ENCODE measurements around the gene MARCO. TPM values are rescaled to one million over a fixed set of nuclear protein-coding genes. Genes with fewer than 3 reads are reported as not detected.

MARCO gene
- total RNA-seq, 1 experiment from 2014 or later, result not detected

GRCh38 chr2:119011910-119012209, 69.9 kb downstream of the MARCO start:
- H3K4me2 ChIP-seq, result peak overlapping the region; percentile 60
- no peaks in the 10 kb centered on the region for H3K79me2 ChIP-seq (ENCODE audit: low read depth)
- no peaks in the 10 kb centered on the region for H4K20me1 ChIP-seq (ENCODE audit: insufficient read depth)
- H3K9me2 ChIP-seq (ENCODE audit: insufficient read depth), result no peaks in the 10 kb centered on the region
- no peak overlapping the region for H2AFZ ChIP-seq
- no peak overlapping the region for H3K27ac ChIP-seq
- TF ChIP-seq EZH2 (IDR thresholded peaks at IDR 0.05; ENCODE audit: low read depth), result no peak
- TF ChIP-seq, protein P1, sequence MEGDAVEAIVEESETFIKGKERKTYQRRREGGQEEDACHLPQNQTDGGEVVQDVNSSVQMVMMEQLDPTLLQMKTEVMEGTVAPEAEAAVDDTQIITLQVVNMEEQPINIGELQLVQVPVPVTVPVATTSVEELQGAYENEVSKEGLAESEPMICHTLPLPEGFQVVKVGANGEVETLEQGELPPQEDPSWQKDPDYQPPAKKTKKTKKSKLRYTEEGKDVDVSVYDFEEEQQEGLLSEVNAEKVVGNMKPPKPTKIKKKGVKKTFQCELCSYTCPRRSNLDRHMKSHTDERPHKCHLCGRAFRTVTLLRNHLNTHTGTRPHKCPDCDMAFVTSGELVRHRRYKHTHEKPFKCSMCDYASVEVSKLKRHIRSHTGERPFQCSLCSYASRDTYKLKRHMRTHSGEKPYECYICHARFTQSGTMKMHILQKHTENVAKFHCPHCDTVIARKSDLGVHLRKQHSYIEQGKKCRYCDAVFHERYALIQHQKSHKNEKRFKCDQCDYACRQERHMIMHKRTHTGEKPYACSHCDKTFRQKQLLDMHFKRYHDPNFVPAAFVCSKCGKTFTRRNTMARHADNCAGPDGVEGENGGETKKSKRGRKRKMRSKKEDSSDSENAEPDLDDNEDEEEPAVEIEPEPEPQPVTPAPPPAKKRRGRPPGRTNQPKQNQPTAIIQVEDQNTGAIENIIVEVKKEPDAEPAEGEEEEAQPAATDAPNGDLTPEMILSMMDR (conservative IDR thresholded peaks at IDR 0.05), result no peak
- ChIA-PET CTCF (interaction anchor here (0.7 kb wide), 1 partner anchor 23 kb away, joined by 3 read pairs; no protein-coding TSS in a partner anchor), POLR2A (ENCODE audit: unreplicated experiment) (no interaction called here)
- BruUV-seq (replicated peaks), result no TSS peak
- peak overlapping the region; percentile 13; the same call in 1 of the 2 replicates for H3K4me3 ChIP-seq
- H3K27me3 ChIP-seq (ENCODE audit: insufficient read depth, low read depth), result no peaks in the 10 kb centered on the region
- no peak for DNase-seq
- no peaks in the 10 kb centered on the region for H3K9me3 ChIP-seq (ENCODE audit: insufficient read depth, low read depth)
- no peaks in the 10 kb centered on the region for H3K4me1 ChIP-seq (replicated peaks; ENCODE audit: insufficient read depth)
- no peaks in the 10 kb centered on the region for H3K36me3 ChIP-seq (ENCODE audit: low read depth)
- H3F3A ChIP-seq (ENCODE audit: insufficient read depth, low read depth), result no peaks in the 10 kb centered on the region
- intact Hi-C loops (cut with micrococcal nuclease; ENCODE audit: unreplicated experiment), result loop anchor here (1.0 to 10.0 kb wide), 4 partner anchors 127 to 653 kb away; no protein-coding TSS in a partner anchor

- Histone ChIP-seq H3K79me2 (ENCODE audit: low read depth) (no peaks in the 10 kb centered on the region), H3K9me2 (ENCODE audit: insufficient read depth) (no peaks in the 10 kb centered on the region), H3K27me3 (ENCODE audit: insufficient read depth, low read depth) (no peaks in the 10 kb centered on the region), H3K4me3 (no peak overlapping the region), H3K4me2 (no peak overlapping the region), H3K4me1 (replicated peaks; ENCODE audit: insufficient read depth) (no peaks in the 10 kb centered on the region), H4K20me1 (ENCODE audit: insufficient read depth) (no peaks in the 10 kb centered on the region), H3K9me3 (ENCODE audit: insufficient read depth, low read depth) (no peaks in the 10 kb centered on the region), H2AFZ (no peak overlapping the region), H3F3A (ENCODE audit: insufficient read depth, low read depth) (no peaks in the 10 kb centered on the region), H3K27ac (no peak overlapping the region), H3K36me3 (ENCODE audit: low read depth) (no peaks in the 10 kb centered on the region)
- intact Hi-C loops (cut with micrococcal nuclease; ENCODE audit: unreplicated experiment), result loop anchor here (1.0 to 10.0 kb wide), 3 partner anchors 128 to 652 kb away; no protein-coding TSS in a partner anchor
- no TSS peak for BruUV-seq (replicated peaks)
- ChIA-PET POLR2A (ENCODE audit: unreplicated experiment) (no interaction called here), CTCF (interaction anchor here (0.7 kb wide), 1 partner anchor 23 kb away, joined by 3 read pairs; no protein-coding TSS in a partner anchor)
- TF ChIP-seq EZH2 (IDR thresholded peaks at IDR 0.05; ENCODE audit: low read depth), result no peak
- TF ChIP-seq, protein P1 (conservative IDR thresholded peaks at IDR 0.05), result no peak
- no peak for DNase-seq
These were observed 70.6 kb downstream of the MARCO start for GRCh38 chr2:119012345-119013301.

DNA sequence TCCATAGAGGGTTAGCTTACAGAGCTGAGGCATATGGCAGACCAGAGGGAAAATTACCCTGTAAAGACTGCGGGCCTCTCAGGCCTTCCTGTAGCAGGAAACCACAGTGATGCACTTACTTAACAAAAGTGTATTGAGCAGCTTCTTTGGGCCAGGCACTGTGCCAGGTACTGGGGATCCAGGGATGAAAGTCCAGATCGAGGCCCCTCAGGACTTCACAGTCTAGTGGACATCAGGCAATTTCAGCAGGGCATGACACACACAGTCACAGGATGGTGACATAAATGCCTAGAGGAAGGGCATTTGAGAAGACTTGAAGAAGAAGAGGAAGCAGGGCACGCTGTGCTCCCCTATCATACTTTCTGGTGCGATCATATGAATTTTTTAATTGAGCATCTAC, 71.7 kb downstream of the MARCO start:
- H3K9me2 ChIP-seq (ENCODE audit: insufficient read depth), result no peaks in the 10 kb centered on the region
- H3K79me2 ChIP-seq (ENCODE audit: low read depth), result no peaks in the 10 kb centered on the region
- POLR2A ChIA-PET (ENCODE audit: unreplicated experiment), result no interaction called here
- TF ChIP-seq EZH2 (IDR thresholded peaks at IDR 0.05; ENCODE audit: low read depth), result no peak
- TF ChIP-seq, protein P1 (conservative IDR thresholded peaks at IDR 0.05), result no peak
- H3K9me3 ChIP-seq (ENCODE audit: insufficient read depth, low read depth), result no peaks in the 10 kb centered on the region
- no peaks in the 10 kb centered on the region for H3K27me3 ChIP-seq (ENCODE audit: insufficient read depth, low read depth)
- no peaks in the 10 kb centered on the region for H4K20me1 ChIP-seq (ENCODE audit: insufficient read depth)
- H3K4me3 ChIP-seq, result no peak overlapping the region
- CTCF ChIA-PET, result no interaction called here
- H3K4me1 ChIP-seq (replicated peaks; ENCODE audit: insufficient read depth), result no peaks in the 10 kb centered on the region
- intact Hi-C loops (cut with micrococcal nuclease; ENCODE audit: unreplicated experiment), result loop anchor here (10.0 kb wide), 2 partner anchors 129 to 651 kb away; no protein-coding TSS in a partner anchor
- no peak for DNase-seq
- H3K36me3 ChIP-seq (ENCODE audit: low read depth), result no peaks in the 10 kb centered on the region
- no TSS peak for BruUV-seq (replicated peaks)
- H3F3A ChIP-seq (ENCODE audit: insufficient read depth, low read depth), result no peaks in the 10 kb centered on the region
- H3K27ac ChIP-seq, result no peak overlapping the region
- no peak overlapping the region for H2AFZ ChIP-seq
- H3K4me2 ChIP-seq, result no peak overlapping the region

All from PC-9 (cell line).